DOHH2 (cell line): ENCODE results near the gene PTPRK.

Source experiments
- CTCF ChIP-seq: fragments of 200-600 bp; sonication (generic); IDR thresholded peaks from one replicate; pipeline ENCODE4 v1.5.1; 2014; ENCODE audit warnings: antibody characterized with exemption, mild to moderate bottlenecking, low read depth, low read length; ENCODE audit not compliant: poor library complexity, severe bottlenecking
- EZH2phosphoT487 ChIP-seq: fragments of 200-600 bp; sonication (generic); IDR thresholded peaks from 2 replicates; pipeline ENCODE4 v1.6.1; 2017; ENCODE audit warnings: borderline replicate concordance, mild to moderate bottlenecking, antibody characterized with exemption, low read length, moderate library complexity, mixed read lengths

- TF ChIP-seq CTCF = no peak
- TF ChIP-seq EZH2phosphoT487 = no peak
Observed at GRCh38 chr6:128316258-128316929, 204.0 kb downstream of the PTPRK start.
